PC-9 (cell line): ENCODE data around the gene SYT2. TPM values are rescaled to one million over a fixed set of nuclear protein-coding genes. Genes with fewer than 3 reads are reported as not detected.
A peak's percentile ranks its signal among the peaks of the same experiment; 100 is the strongest.

Experiments used
- BruUV-seq: library from RNA; stranded (reverse); fragments of 400-500 nt; replicated peaks from 2 replicates; lab custom pipeline; 2021; lab: Mats Ljungman, UMichigan
- CTCF ChIA-PET: fragments of 300-600 bp; sonication (Branson Sonifier 250); formaldehyde crosslinking; loops from one replicate; lab custom pipeline; 2022; ENCODE audit warnings: antibody characterized with exemption; lab: Charles Lee
- POLR2A ChIA-PET: fragments of 300-600 bp; sonication (Branson Sonifier 250); formaldehyde crosslinking; loops from one replicate; lab custom pipeline; 2022; ENCODE audit warnings: antibody characterized with exemption; ENCODE audit not compliant: unreplicated experiment; lab: Charles Lee
- DNase-seq, 2 experiments: peaks; one replicate each; pipeline versions ENCODE4 v3.0.0 to v3.0.0-alpha.2; 2015 to 2022; ENCODE audit warnings: mixed read lengths in 1 of 2
- H2AFZ ChIP-seq: fragments of 200-600 bp; sonication (generic); 2 replicates; pipeline ENCODE4 v1.8.1; 2017; ENCODE audit warnings: antibody characterized with exemption
- H3F3A ChIP-seq: fragments of 200-600 bp; sonication (generic); 2 replicates; pipeline ENCODE4 v1.8.1; 2017; ENCODE audit warnings: antibody characterized with exemption, mild to moderate bottlenecking, low read depth; ENCODE audit not compliant: insufficient read depth
- H3K27ac ChIP-seq: fragments of 200-600 bp; sonication (generic); 2 replicates; pipeline ENCODE4 v1.6.1; 2016; ENCODE audit warnings: mixed run types
- H3K27me3 ChIP-seq: fragments of 200-600 bp; sonication (generic); 2 replicates; pipeline ENCODE4 v1.6.1; 2016; ENCODE audit warnings: low read depth, mixed run types; ENCODE audit not compliant: insufficient read depth
- H3K36me3 ChIP-seq: fragments of 200-600 bp; sonication (generic); 2 replicates; pipeline ENCODE4 v1.6.1; 2016; ENCODE audit warnings: low read depth, mixed run types
- H3K4me1 ChIP-seq: fragments of 200-600 bp; sonication (generic); replicated peaks from 2 replicates; pipeline ENCODE4 v1.6.1; 2016; ENCODE audit warnings: mixed run types; ENCODE audit not compliant: insufficient read depth
- H3K4me2 ChIP-seq: fragments of 200-600 bp; sonication (generic); 2 replicates; pipeline ENCODE4 v1.6.1; 2017; ENCODE audit warnings: mixed run types
- H3K4me3 ChIP-seq: fragments of 200-600 bp; sonication (generic); 2 replicates; pipeline ENCODE4 v1.6.1; 2016; ENCODE audit warnings: mixed run types
- H3K79me2 ChIP-seq: fragments of 200-600 bp; sonication (generic); 2 replicates; pipeline ENCODE4 v1.6.1; 2017; ENCODE audit warnings: low read depth, mixed run types
- H3K9me2 ChIP-seq: fragments of 200-600 bp; sonication (generic); 2 replicates; pipeline ENCODE4 v1.8.1; 2017; ENCODE audit warnings: mild to moderate bottlenecking; ENCODE audit not compliant: insufficient read depth
- H3K9me3 ChIP-seq: fragments of 200-600 bp; sonication (generic); 2 replicates; pipeline ENCODE4 v1.8.1; 2016; ENCODE audit warnings: low read depth; ENCODE audit not compliant: insufficient read depth
- H4K20me1 ChIP-seq: fragments of 200-600 bp; sonication (generic); 2 replicates; pipeline ENCODE4 v1.8.1; 2017; ENCODE audit not compliant: insufficient read depth
- CTCF ChIP-seq: fragments of 200-600 bp; sonication (generic); conservative IDR thresholded peaks from 2 replicates; pipeline ENCODE4 v1.6.1; 2017; ENCODE audit warnings: mixed run types, antibody characterized with exemption, mild to moderate bottlenecking, moderate library complexity
- EZH2 ChIP-seq: fragments of 200-600 bp; sonication (generic); IDR thresholded peaks from 2 replicates; pipeline ENCODE4 v1.8.0; 2017; ENCODE audit warnings: antibody characterized with exemption, low read depth
- intact Hi-C: fragments of 100-400 bp; cut with micrococcal nuclease; formaldehyde crosslinking; loops from one replicate; pipeline ENCODE4 v1.10.0; 2022; ENCODE audit not compliant: unreplicated experiment
- total RNA-seq: library from RNA; stranded (reverse); gene quantifications from 2 replicates; pipeline ENCODE4 v1.2.3, GENCODE V29; 2021

Gene SYT2
- total RNA-seq, 1 experiment from 2014 or later, result 0.07 TPM

GRCh38 chr1:202673531-202673930 is 36.7 kb downstream of the SYT2 start:
- DNase-seq, result no peak
- Histone ChIP-seq H3K79me2 (no peaks in the 10 kb centered on the region), H3K4me1 (no peaks in the 10 kb centered on the region), H3K4me3 (no peak overlapping the region), H3K9me3 (no peaks in the 10 kb centered on the region), H4K20me1 (no peaks in the 10 kb centered on the region), H3K27ac (no peak overlapping the region), H3K36me3 (no peaks in the 10 kb centered on the region), H3K9me2 (no peaks in the 10 kb centered on the region), H3K4me2 (no peak overlapping the region), H3F3A (peaks cover 4% of the 10 kb centered on the region; the same call in 1 of the 2 replicates), H3K27me3 (peaks cover 35% of the 10 kb centered on the region), H2AFZ (no peak overlapping the region)
- no peak for TF ChIP-seq CTCF
- ChIA-PET CTCF (interaction anchor here (0.6 kb wide), 1 partner anchor 551 kb away, joined by 4 read pairs; the partner anchor contains the start of gene GPR37L1), POLR2A (no interaction called here)
- no TSS peak for BruUV-seq
- intact Hi-C loops, result no loop called here

DNA sequence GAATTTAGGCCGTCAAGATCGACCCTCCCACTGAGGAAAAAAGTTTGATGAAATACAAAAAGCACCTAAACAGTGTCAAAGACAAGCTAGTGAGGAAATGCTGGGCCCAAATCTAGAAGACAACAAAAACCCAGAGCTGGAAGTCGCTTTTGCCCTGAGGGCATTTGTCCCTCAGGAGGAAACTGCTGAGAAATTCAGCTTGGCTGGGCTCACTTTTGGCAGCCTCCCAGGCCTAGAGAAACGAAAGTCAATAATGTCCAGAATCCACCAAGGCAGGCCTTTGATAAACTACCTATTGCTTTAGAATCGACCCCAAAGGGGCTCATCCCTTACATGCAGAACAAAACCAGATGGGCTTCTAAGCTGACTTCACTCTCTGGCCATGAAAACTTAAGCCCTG is 38.9 kb downstream of the SYT2 start:
- TF ChIP-seq EZH2 (no peak), CTCF (no peak)
- Histone ChIP-seq H3K79me2 (no peaks in the 10 kb centered on the region), H3K9me3 (no peaks in the 10 kb centered on the region), H3K4me2 (no peak overlapping the region), H3K27me3 (peaks cover 24% of the 10 kb centered on the region), H3K36me3 (no peaks in the 10 kb centered on the region), H3F3A (peaks cover 4% of the 10 kb centered on the region; the same call in 1 of the 2 replicates), H3K27ac (no peak overlapping the region), H3K4me3 (no peak overlapping the region), H3K4me1 (no peaks in the 10 kb centered on the region), H4K20me1 (no peaks in the 10 kb centered on the region), H3K9me2 (no peaks in the 10 kb centered on the region), H2AFZ (no peak overlapping the region)
- ChIA-PET POLR2A (interaction anchor here (0.5 to 0.7 kb wide), 2 partner anchors 21 to 515 kb away, joined by 5 to 9 read pairs; no protein-coding TSS in a partner anchor), CTCF (no interaction called here)
- peak; percentile 45 to 73 for DNase-seq
- BruUV-seq, result no TSS peak
- intact Hi-C loops, result no loop called here

DNA sequence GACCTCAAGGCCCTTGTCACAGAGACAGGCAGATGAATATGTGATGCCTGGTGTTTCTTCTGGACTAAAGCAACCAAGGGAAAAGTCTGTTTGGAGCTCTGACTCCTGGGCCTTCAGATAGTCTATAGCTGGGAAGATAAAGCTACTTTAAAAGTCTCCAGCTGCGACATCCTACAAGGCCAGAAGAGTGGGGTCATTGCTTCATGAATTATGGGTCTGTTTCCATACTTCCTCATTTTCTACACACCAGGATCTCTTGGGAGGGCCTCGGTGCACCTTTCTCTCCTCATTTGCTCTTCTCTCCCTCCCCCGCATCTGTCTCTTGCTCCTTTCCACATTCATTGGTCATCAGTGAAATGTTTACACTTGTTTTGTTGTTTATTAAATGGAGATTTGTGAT is 44.8 kb downstream of the SYT2 start:
- ChIA-PET CTCF (no interaction called here), POLR2A (no interaction called here)
- H3K36me3 ChIP-seq, result no peaks in the 10 kb centered on the region
- TF ChIP-seq EZH2 (no peak), CTCF (no peak)
- DNase-seq, result no peak
- no peak overlapping the region for H3K27ac ChIP-seq
- no peaks in the 10 kb centered on the region for H4K20me1 ChIP-seq
- no peak overlapping the region for H3K4me3 ChIP-seq
- H3K4me2 ChIP-seq, result no peak overlapping the region
- intact Hi-C loops, result no loop called here
- no peaks in the 10 kb centered on the region for H3F3A ChIP-seq
- no peak overlapping the region for H2AFZ ChIP-seq
- H3K9me3 ChIP-seq, result no peaks in the 10 kb centered on the region
- no peaks in the 10 kb centered on the region for H3K9me2 ChIP-seq
- H3K27me3 ChIP-seq, result peaks cover 56% of the 10 kb centered on the region
- no peaks in the 10 kb centered on the region for H3K4me1 ChIP-seq
- no peaks in the 10 kb centered on the region for H3K79me2 ChIP-seq
- BruUV-seq, result no TSS peak
